Inferior parietal cortex (tissue), 1 donor: Measurements from ENCODE around the gene LIF.

ENCODE experiments used
- DNase-seq: peaks from one replicate; pipeline ENCODE4 v3.0.0-alpha.2; 2016; ENCODE audit errors: extremely low spot score

Gene LIF

GRCh38 chr22:30284172-30284571 is 37.6 kb upstream of the LIF start:
- no peak for DNase-seq

DNA sequence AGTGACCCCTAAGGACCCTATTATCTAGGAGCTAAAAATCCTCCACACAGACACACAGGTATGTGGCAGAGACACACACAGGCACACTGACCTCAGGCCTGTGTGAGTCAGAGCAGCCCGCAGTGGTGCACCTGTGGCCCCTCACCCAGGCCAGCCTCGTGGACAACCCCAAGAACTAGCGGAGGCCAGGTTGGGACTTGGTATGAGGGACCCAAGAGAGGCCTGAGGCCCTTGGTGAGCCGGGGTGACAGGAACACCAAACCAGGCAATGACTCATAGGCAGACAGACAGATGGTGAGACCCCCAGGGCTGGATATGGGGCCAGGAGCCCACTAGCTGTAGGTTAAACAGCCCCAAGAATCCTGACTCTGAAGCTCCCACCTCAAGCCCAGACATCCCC is 36.8 kb upstream of the LIF start:
- DNase-seq = no peak

DNA sequence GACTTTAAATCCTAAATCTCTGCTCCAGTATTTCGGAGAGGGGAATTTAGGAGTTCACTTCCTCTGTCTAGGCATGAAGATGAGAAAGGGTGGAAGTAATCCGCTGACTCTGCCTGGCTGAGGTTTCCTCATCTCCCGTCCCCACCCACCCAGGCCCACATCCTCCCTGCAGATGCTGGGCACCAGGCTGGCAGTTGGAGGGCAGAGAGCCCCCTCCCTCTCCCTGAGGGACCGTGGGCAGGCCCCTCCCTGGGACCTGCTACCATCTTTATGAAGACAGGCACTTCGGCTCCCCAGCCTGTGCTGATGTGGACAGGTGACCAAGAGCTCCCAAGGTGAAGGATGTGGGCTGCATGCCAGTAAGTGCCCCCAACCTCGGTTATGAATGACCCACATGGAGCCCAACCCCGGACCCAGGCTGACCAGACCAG is 36.1 kb upstream of the LIF start:
- no peak for DNase-seq

- no peak for DNase-seq
These were observed 33.9 kb upstream of the LIF start for GRCh38 chr22:30280505-30280904.

GRCh38 chr22:30279932-30280331 is 33.4 kb upstream of the LIF start:
- DNase-seq = no peak

GRCh38 chr22:30279046-30279788 is 32.7 kb upstream of the LIF start:
- DNase-seq = no peak

- no peak for DNase-seq
These were observed 31.2 kb upstream of the LIF start for GRCh38 chr22:30277547-30278344.

DNA sequence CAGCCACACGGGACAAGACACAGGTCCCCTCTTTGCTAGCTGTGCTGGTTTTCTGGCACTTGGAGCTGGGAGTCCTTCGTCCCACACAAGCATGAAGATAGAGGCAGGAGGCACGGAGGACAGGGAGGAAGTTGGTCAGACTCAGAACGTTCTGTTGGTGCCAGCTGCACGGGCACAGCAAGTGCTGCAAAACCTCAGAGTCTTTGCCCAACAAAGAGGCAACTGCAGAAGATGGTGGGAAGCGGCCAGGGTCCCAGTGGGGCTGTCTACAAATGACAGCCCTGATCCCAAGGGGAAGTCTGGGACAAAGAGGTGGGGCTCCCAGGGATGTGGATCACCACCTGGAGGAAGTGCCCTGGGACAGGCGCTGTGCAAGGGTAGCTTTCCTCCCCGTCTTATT is 29.5 kb upstream of the LIF start:
- DNase-seq = no peak

DNA sequence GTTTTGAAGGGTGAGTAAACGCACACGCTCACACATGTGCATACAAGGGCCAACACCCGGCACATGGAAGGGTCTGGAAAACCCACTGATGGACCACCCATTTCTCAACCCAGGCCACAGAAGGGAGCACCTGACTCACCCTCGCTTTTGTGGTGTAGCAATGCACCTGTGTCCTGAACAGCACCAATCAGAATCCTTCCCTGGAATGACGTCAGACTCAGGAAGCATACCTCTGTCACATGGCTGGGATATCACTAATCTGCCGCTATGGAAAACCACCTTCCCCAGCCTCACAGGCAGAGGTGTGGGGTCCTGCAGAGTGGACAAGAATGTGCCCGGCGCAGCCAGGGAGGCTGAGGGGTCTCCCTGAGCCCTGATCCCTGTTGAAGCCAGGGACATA is 29.1 kb upstream of the LIF start:
- DNase-seq = no peak

- no peak for DNase-seq
These were observed 27.9 kb upstream of the LIF start for GRCh38 chr22:30274437-30274812.

GRCh38 chr22:30273711-30274436 is 27.3 kb upstream of the LIF start:
- no peak for DNase-seq

GRCh38 chr22:30272781-30273601 is 26.4 kb upstream of the LIF start:
- no peak for DNase-seq

DNA sequence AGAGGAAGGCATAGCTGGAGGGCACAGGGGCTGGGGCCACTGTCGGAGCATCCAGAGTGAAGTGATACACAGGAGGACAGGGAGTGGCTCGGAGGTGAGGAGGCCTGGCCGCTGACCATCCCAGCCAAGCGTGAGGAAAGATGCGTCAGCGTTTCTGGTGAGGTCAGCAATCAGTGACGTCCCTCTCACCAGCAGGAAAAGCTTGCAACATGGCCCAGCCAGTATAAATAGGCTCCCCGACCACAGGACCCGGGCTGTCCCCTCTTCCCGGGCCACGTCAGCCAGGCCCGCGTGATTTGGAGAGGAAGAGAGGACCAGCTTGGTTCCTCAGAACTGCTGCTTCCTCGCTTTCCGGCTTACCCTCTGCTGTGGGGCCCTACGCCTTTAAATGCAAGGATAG is 24.3 kb upstream of the LIF start:
- DNase-seq = no peak

- no peak for DNase-seq
These were observed 21.8 kb upstream of the LIF start for GRCh38 chr22:30268331-30268730.

- no peak for DNase-seq
These were observed 21.1 kb upstream of the LIF start for GRCh38 chr22:30267382-30268302.

DNA sequence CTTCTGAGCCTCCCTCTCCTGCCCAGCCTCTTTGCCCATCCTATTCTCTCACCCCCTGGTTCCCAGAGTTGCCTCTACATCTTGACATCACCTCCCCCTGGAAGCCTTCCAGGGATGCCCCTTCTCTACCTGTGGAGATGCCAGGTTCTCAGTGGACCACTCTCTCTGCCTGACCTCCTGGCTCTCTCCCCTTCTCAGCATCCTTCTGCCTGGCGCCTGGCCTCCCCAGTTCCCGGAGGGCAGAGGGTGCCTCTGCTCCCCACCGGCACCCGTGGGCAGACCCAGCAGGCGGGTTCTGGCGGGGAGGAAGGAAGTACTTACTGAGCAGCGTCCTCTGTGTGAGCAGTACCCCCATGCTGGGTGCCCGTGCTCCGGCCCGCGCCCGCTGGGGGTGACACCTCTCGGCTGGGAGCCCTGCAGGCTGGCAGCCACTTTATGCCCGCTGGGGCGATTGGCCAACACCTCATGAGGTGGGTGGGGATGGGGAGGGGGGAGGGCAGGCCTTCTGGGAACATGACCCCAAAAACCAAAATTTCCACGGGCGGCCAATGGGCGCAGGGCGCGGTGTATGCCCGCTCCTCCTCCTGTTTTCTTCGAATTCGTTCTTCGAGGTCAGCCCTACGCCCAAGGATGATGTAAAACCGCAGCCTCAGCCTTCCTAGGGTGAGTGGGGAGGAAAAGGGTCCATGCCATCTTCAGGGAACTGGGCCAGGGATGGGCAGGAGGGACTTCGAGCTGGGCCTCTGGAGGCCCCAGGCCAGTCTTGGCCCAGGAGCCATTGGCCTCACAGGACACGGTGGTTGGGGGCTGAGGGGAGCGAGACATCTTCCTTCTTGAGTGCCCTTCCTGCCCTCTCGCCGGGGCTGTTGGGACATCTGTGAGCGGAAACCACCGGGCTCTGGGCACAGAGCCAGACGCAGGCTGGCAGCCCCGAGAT is 20.2 kb upstream of the LIF start, which contains the start of gene OSM:
OSM (minus strand) TSS at position 407 of the 937 bp plus-strand sequence; CDS start at position 355, 52 bp downstream.
- DNase-seq = no peak

DNA sequence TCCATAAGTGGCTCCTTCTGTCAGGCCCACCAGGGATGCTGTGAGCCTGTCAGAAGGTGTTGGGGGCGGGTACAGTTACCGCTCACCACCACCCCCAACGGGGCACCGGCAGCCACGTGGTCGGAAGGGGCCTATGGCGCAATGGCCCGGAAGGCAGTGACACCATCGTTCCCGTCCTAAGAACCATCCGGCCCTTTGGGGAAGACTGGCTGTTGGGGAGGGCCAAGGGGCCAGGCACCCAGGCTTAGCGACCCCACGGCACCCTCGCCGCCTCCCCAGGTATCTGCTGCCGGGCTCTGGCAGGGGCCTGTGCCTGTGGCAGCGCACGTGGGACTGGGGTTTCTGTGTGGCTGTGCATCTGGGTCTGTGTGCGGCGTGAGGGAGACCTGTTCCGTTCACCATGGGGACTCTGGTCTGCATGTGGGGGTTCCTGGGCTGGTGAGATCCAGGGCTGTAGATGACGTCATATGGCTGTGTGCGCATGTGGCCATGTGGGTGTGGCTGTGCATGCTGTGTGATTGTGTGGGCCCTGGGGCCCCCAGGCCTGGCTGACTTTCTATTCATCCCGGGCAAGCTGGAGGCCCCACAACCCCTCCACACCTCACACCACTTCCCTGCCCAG is 19.4 kb upstream of the LIF start:
- DNase-seq = no peak

- no peak for DNase-seq
These were observed 18.7 kb upstream of the LIF start for GRCh38 chr22:30265131-30265720.

DNA sequence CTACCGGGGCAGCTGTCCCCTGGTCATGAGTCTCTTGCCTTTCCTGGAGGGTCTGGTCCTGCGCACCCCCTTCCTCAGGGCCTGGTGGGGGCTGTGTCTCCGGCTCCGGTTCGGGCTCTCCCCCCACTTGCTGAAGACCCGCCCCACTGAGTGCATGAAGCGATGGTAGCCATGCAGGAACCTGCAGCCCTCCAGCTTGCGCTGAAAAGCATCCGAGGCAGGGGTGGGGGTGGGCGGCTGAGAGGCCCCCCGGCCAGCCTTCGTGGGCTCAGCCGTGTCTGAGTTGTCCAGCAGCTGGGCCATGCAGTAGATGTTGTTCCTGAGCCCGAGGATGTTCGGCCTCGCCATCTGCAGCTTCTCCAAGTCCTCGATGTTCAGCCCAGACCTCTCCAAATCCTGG is 17.3 kb upstream of the LIF start:
- DNase-seq = no peak
